Endothelial cell of umbilical vein (primary cell): ENCODE measurements around the gene BUD13. TPM values are rescaled to one million over a fixed set of nuclear protein-coding genes. Genes with fewer than 3 reads are reported as not detected.

Experiments
- BruUV-seq: library from RNA; stranded (reverse); fragments of 400-500 nt; replicated peaks from 2 replicates; lab custom pipeline; 2021; lab: Mats Ljungman, UMichigan
- CTCF ChIA-PET: fragments of 300-600, 350-600 bp; sonication (Branson Sonifier 250); formaldehyde crosslinking; loops from one replicate; lab custom pipeline; 2021; ENCODE audit warnings: antibody characterized with exemption, inconsistent platforms; lab: Charles Lee
- POLR2A ChIA-PET: fragments of 300-600, 350-600 bp; sonication (Branson Sonifier 250); formaldehyde crosslinking; loops from one replicate; lab custom pipeline; 2021; ENCODE audit warnings: antibody characterized with exemption, inconsistent platforms; lab: Charles Lee
- DNase-seq: peaks from one replicate; pipeline ENCODE4 v3.0.0-alpha.2; 2011; ENCODE audit warnings: low read depth, low spot score
- FAIRE-seq: peaks from 2 replicates; lab custom pipeline; 2011; peaks lifted over from hg19 to GRCh38; lab: Jason Lieb, UNC
- H2AFZ ChIP-seq: 2 replicates; pipeline ENCODE4 v1.6.0; 2012; ENCODE audit warnings: low read depth, low read length, control low read depth, inconsistent platforms
- H3K27ac ChIP-seq: 2 replicates; pipeline ENCODE4 v1.5.1; 2011; ENCODE audit warnings: low read depth, mild to moderate bottlenecking, control low read depth, low read length, moderate library complexity; ENCODE audit not compliant: insufficient read depth
- H3K27me3 ChIP-seq, 2 experiments: 2 replicates each; pipeline versions ENCODE4 v1.6.0 to v1.6.1; 2011; ENCODE audit warnings: low read length in 2 of 2, mixed read lengths in 1 of 2; ENCODE audit not compliant: control insufficient read depth in 2 of 2, insufficient read depth in 2 of 2
- H3K36me3 ChIP-seq, 2 experiments: 2 replicates in 1 of 2; 3 replicates in 1 of 2; pipeline ENCODE4 v1.5.1; 2011; ENCODE audit warnings: low read length in 2 of 2, mild to moderate bottlenecking in 1 of 2, moderate library complexity in 1 of 2; ENCODE audit not compliant: control insufficient read depth in 2 of 2, insufficient read depth in 2 of 2; ENCODE audit errors: extremely low read depth in 1 of 2
- H3K4me1 ChIP-seq: 3 replicates; pipeline ENCODE4 v1.5.1; 2011; ENCODE audit warnings: mild to moderate bottlenecking, low read length; ENCODE audit not compliant: control insufficient read depth, insufficient read depth; ENCODE audit errors: extremely low read depth
- H3K4me2 ChIP-seq: 2 replicates; pipeline ENCODE4 v1.6.1; 2011; ENCODE audit warnings: low read length, control low read depth, mixed read lengths; ENCODE audit not compliant: insufficient read depth
- H3K4me3 ChIP-seq, 3 experiments: fragments of 200-600 bp in 1 of 3; sonication (generic), shearing (Covaris generic) in 1 of 3; replicated peaks in 1 of 3; 2 replicates each; pipeline ENCODE4 v1.5.1; 2011 to 2016; ENCODE audit warnings: control low read depth in 3 of 3, low read length in 3 of 3, mild to moderate bottlenecking in 2 of 3, inconsistent platforms in 1 of 3, low read depth in 1 of 3, moderate library complexity in 1 of 3; ENCODE audit not compliant: insufficient read depth in 1 of 3
- H3K79me2 ChIP-seq: 2 replicates; pipeline ENCODE4 v1.6.0; 2012; ENCODE audit warnings: low read length, inconsistent platforms; ENCODE audit not compliant: control insufficient read depth, insufficient read depth
- H3K9ac ChIP-seq: replicated peaks from 2 replicates; pipeline ENCODE3; 2011; ENCODE audit warnings: low read length, control low read depth; ENCODE audit not compliant: insufficient read depth; ENCODE audit errors: extremely low read depth
- H3K9me1 ChIP-seq: replicated peaks from 3 replicates; pipeline ENCODE4 v1.6.0; 2011; ENCODE audit warnings: mild to moderate bottlenecking, low read length; ENCODE audit not compliant: control insufficient read depth, insufficient read depth; ENCODE audit errors: extremely low read depth
- H3K9me3 ChIP-seq: replicated peaks from 2 replicates; pipeline ENCODE4 v1.5.1; 2012; ENCODE audit warnings: low read length, inconsistent platforms; ENCODE audit not compliant: control insufficient read depth, insufficient read depth
- H4K20me1 ChIP-seq: replicated peaks from 2 replicates; pipeline ENCODE3; 2011; ENCODE audit warnings: mild to moderate bottlenecking, low read length; ENCODE audit not compliant: control insufficient read depth, insufficient read depth; ENCODE audit errors: extremely low read depth
- EZH2 ChIP-seq: IDR thresholded peaks from 2 replicates; pipeline ENCODE4 v1.6.1; 2012; ENCODE audit warnings: borderline replicate concordance, low read depth, mild to moderate bottlenecking, moderate library complexity, low read length, inconsistent platforms; ENCODE audit not compliant: severe bottlenecking
- FOS ChIP-seq: IDR thresholded peaks from 2 replicates; pipeline ENCODE4 v1.6.1; 2011; ENCODE audit warnings: mild to moderate bottlenecking, low read length, moderate library complexity, borderline replicate concordance; ENCODE audit not compliant: insufficient read depth
- GATA2 ChIP-seq: IDR thresholded peaks from 2 replicates; pipeline ENCODE4 v1.7.0; 2011; ENCODE audit warnings: low read depth, mild to moderate bottlenecking, moderate library complexity, mixed read lengths, low read length; ENCODE audit not compliant: insufficient read length, insufficient read depth
- JUN ChIP-seq: IDR thresholded peaks from 2 replicates; pipeline ENCODE4 v1.6.1; 2011; ENCODE audit warnings: borderline replicate concordance, low read depth; ENCODE audit not compliant: insufficient read length, insufficient read depth
- MAX ChIP-seq: IDR thresholded peaks from 2 replicates; pipeline ENCODE4 v1.6.1; 2011; ENCODE audit not compliant: insufficient read depth, insufficient read length
- MYC ChIP-seq: IDR thresholded peaks from one replicate; pipeline ENCODE4 v1.6.1; 2011; ENCODE audit warnings: mild to moderate bottlenecking, low read depth, low read length
- POLR2A ChIP-seq: IDR thresholded peaks from 2 replicates; pipeline ENCODE4 v1.6.1; 2012; ENCODE audit warnings: low read depth, mild to moderate bottlenecking, control low read depth, low read length
- POLR2AphosphoS5 ChIP-seq: IDR thresholded peaks from 2 replicates; pipeline ENCODE4 v1.6.1; 2012; ENCODE audit warnings: low read depth, mild to moderate bottlenecking, control low read depth, low read length, moderate library complexity; ENCODE audit not compliant: insufficient read depth
- dilution Hi-C: fragments of 300-500 bp; cut with MboI; formaldehyde crosslinking; loops from one replicate; pipeline ENCODE4 v1.15.0; 2019; ENCODE audit warnings: low sequenced_read_pairs; ENCODE audit not compliant: extremely low pct_ligation_motif_present
- intact Hi-C: fragments of 100-400 bp; cut with micrococcal nuclease; formaldehyde crosslinking; loops from one replicate; pipeline ENCODE4 v1.10.0; 2022
- polyA plus RNA-seq, 4 experiments: library from polyadenylated mRNA; depleted of rRNA in 3 of 4; stranded (reverse) in 3 of 4; unstranded in 1 of 4; fragments of >200 nt; gene quantifications; 2 replicates each; pipeline versions ENCODE4 v1.2.1 to v1.2.3, GENCODE V29; 2011 to 2012; ENCODE audit warnings: missing spikeins in 1 of 4
- total RNA-seq: library from RNA; stranded (reverse); gene quantifications from 2 replicates; pipeline ENCODE4 v1.2.3, GENCODE V29; 2021
- TF ChIP-seq, protein P1 (sequence below), 2 donors: IDR thresholded peaks; 1 replicate in 1 of 2; 2 replicates in 1 of 2; pipeline ENCODE4 v1.5.1; 2011; ENCODE audit warnings: low read length in 2 of 2, mild to moderate bottlenecking in 2 of 2, moderate library complexity in 2 of 2, control low read depth in 1 of 2, inconsistent platforms in 1 of 2, low read depth in 1 of 2; ENCODE audit not compliant: insufficient read depth in 1 of 2; ENCODE audit errors: extremely low read depth in 1 of 2

Gene BUD13
- total and polyA plus RNA-seq, 2 donors (not counting 3 experiments of a cell fraction or from before 2014, with no cell fraction given): 18.8 to 21.8 TPM

GRCh38 chr11:116787786-116788486, 15.1 kb upstream of the BUD13 start, which contains the start of gene ZPR1:
Gene ZPR1 (minus strand): TSS chr11:116788023. CDS start chr11:116787990, 33 bp downstream.
- Histone ChIP-seq H2AFZ (peak within 1 kb of the TSS; percentile 92), H3K4me3 (peak within 1 kb of the TSS; percentile 76 to 92 (median 88)), H3K4me2 (peak within 1 kb of the TSS; percentile 96), H3K27ac (peak within 1 kb of the TSS; percentile 52), H3K9me1 (no peaks in the 10 kb centered on the region), H4K20me1 (no peaks in the 10 kb centered on the region), H3K9me3 (no peaks in the 10 kb centered on the region), H3K79me2 (peaks cover 15% of the 10 kb centered on the region), H3K36me3 (peaks cover 19 to 22% of the 10 kb centered on the region in 2 experiments), H3K9ac (peak within 1 kb of the TSS; percentile 88), H3K4me1 (peaks cover 13% of the 10 kb centered on the region), H3K27me3 (no peaks in the 10 kb centered on the region)
- ChIA-PET CTCF (interaction anchor here (1.0 to 6.2 kb wide), 8 partner anchors 13 to 439 kb away, joined by 3 to 210 read pairs (median 4); no protein-coding TSS in a partner anchor), POLR2A (interaction anchor here (0.5 to 1.4 kb wide), 5 partner anchors 68 to 413 kb away, joined by 3 to 8 read pairs (median 3); partner anchors contain the start of gene SIK3)
- FAIRE-seq (peak; percentile 72), DNase-seq (peak; percentile 79)
- TSS peak; percentile 98 for BruUV-seq
- TF ChIP-seq JUN: no peak
- peak; percentile 28 for TF ChIP-seq MAX
- no peak for TF ChIP-seq FOS
- peak; percentile 97 for TF ChIP-seq POLR2A
- TF ChIP-seq MYC: no peak
- TF ChIP-seq POLR2AphosphoS5: peak; percentile 96
- no peak for TF ChIP-seq GATA2
- TF ChIP-seq, protein P1, sequence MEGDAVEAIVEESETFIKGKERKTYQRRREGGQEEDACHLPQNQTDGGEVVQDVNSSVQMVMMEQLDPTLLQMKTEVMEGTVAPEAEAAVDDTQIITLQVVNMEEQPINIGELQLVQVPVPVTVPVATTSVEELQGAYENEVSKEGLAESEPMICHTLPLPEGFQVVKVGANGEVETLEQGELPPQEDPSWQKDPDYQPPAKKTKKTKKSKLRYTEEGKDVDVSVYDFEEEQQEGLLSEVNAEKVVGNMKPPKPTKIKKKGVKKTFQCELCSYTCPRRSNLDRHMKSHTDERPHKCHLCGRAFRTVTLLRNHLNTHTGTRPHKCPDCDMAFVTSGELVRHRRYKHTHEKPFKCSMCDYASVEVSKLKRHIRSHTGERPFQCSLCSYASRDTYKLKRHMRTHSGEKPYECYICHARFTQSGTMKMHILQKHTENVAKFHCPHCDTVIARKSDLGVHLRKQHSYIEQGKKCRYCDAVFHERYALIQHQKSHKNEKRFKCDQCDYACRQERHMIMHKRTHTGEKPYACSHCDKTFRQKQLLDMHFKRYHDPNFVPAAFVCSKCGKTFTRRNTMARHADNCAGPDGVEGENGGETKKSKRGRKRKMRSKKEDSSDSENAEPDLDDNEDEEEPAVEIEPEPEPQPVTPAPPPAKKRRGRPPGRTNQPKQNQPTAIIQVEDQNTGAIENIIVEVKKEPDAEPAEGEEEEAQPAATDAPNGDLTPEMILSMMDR (IDR thresholded peaks at IDR 0.05; ENCODE audit: extremely low read depth in 1 of 2, insufficient read depth in 1 of 2, low read depth in 1 of 2, low read length in 2 of 2): no peak
- TF ChIP-seq EZH2: no peak
- intact Hi-C loops (loop anchor here (1.0 to 5.0 kb wide), 2 partner anchors 16 to 539 kb away; partner anchors contain the start of genes BUD13 and CEP164), dilution Hi-C loops (no loop called here)
